Measurements from ENCODE around the gene VGLL3. TPM values are rescaled to one million over a fixed set of nuclear protein-coding genes. Genes with fewer than 3 reads are reported as not detected.

VGLL3 gene
- total and polyA plus RNA-seq, 9 donors: 7.7 to 36.3 (median 20.4) TPM

DNA sequence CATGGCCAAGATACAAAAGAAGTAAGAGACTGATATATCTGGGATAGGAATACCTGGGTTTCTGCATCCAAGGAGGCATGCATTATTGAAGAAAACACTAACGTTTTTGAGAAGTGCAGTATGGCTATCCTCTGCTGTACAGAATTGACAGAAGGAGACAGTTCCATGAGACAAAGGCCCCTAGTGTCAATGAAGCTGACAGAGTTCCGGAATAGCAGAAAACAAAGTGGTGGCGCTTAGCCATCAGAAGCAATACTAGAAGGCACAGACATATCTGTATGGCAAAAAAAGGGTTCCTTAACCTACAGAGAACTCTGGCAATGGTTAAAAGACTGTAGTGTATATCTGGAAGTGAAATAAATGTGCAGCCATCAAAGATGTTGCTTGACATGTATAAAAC is 77.8 kb downstream of the VGLL3 start:
- H3K4me1 ChIP-seq (ENCODE audit: insufficient read depth): no peaks in the 10 kb centered on the region
- TF ChIP-seq POLR2A (IDR thresholded peaks at IDR 0.05): no peak
- TF ChIP-seq, protein P1, sequence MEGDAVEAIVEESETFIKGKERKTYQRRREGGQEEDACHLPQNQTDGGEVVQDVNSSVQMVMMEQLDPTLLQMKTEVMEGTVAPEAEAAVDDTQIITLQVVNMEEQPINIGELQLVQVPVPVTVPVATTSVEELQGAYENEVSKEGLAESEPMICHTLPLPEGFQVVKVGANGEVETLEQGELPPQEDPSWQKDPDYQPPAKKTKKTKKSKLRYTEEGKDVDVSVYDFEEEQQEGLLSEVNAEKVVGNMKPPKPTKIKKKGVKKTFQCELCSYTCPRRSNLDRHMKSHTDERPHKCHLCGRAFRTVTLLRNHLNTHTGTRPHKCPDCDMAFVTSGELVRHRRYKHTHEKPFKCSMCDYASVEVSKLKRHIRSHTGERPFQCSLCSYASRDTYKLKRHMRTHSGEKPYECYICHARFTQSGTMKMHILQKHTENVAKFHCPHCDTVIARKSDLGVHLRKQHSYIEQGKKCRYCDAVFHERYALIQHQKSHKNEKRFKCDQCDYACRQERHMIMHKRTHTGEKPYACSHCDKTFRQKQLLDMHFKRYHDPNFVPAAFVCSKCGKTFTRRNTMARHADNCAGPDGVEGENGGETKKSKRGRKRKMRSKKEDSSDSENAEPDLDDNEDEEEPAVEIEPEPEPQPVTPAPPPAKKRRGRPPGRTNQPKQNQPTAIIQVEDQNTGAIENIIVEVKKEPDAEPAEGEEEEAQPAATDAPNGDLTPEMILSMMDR (IDR thresholded peaks at IDR 0.05): no peak
- no peak for TF ChIP-seq EP300 (IDR thresholded peaks at IDR 0.05)
- no peaks in the 10 kb centered on the region for H3K36me3 ChIP-seq
- H3K9me3 ChIP-seq: no peaks in the 10 kb centered on the region
- intact Hi-C loops (cut with DNase I): no loop called here
- H3K27ac ChIP-seq: no peak overlapping the region
- no peaks in the 10 kb centered on the region for H3K27me3 ChIP-seq
- WGBS, 3 donors: 82 to 90% (median 88%) methylated on average over 3 of the region's 3 CpGs
- no peak for DNase-seq
- no peak overlapping the region for H3K4me3 ChIP-seq

DNA sequence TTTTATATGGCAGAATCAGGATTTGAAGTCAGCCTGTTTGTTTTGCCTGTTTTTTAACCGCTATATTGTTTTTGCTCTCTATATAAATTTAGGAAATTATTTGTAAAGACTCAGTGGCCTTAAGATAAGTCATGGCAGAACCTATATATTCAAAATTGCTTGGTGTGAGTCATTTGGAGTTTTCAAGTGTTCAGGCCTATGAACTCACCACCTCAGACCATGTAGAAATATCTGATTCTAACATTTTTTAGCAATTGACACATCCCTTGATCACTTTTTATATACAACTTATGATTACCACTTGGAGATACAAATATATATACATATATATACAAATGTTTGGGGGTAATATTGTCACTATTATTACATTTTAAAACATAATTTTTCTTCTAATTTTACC is 95.7 kb downstream of the VGLL3 start:
- no peak overlapping the region for H3K4me3 ChIP-seq
- no peaks in the 10 kb centered on the region for H3K9me3 ChIP-seq
- H3K4me1 ChIP-seq (ENCODE audit: insufficient read depth): no peaks in the 10 kb centered on the region
- no peak for DNase-seq
- intact Hi-C loops (cut with DNase I): no loop called here
- no peak overlapping the region for H3K27ac ChIP-seq
- TF ChIP-seq, protein P1 (IDR thresholded peaks at IDR 0.05): no peak
- TF ChIP-seq EP300 (IDR thresholded peaks at IDR 0.05): no peak
- TF ChIP-seq POLR2A (IDR thresholded peaks at IDR 0.05): no peak
- H3K36me3 ChIP-seq: no peaks in the 10 kb centered on the region
- WGBS, 3 donors: 36 to 100% (median 93%) methylated on average over 1 of the region's 1 CpG
- H3K27me3 ChIP-seq: no peaks in the 10 kb centered on the region

DNA sequence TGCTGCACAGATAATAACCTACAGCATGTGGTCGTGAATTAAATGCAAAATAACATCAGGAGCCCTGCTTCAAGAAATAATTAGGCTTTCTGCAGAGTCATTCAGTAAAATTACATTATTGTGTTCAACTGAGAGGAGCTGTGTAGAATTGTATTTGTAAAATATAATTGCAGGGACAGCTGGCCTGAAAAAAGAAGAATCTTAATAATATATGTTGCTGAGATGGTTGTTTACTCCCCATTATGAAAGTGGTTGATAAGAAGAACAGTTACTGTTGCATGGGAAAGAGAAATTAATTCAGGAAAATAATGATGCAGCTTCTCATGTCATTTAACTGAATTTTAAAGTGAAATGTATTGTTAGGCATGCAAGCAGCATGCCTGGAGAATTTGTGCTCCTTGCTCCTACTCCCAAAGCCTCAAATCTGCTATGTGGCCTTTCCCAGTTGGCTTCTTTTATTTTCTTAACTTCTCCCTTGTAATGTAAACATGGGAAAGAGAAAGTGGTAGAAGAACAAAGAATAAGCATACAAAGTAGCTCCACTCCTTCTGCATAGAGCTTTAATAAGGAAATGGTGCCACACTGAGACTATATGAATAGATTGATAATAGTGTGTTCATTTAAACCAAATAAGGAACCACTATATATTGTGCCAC is 100.1 kb downstream of the VGLL3 start:
- no peak overlapping the region for H3K4me3 ChIP-seq
- no peaks in the 10 kb centered on the region for H3K36me3 ChIP-seq
- TF ChIP-seq, protein P1 (IDR thresholded peaks at IDR 0.05): no peak
- TF ChIP-seq EP300 (IDR thresholded peaks at IDR 0.05) (no peak), POLR2A (IDR thresholded peaks at IDR 0.05) (no peak)
- no peaks in the 10 kb centered on the region for H3K4me1 ChIP-seq (ENCODE audit: insufficient read depth)
- no peaks in the 10 kb centered on the region for H3K9me3 ChIP-seq
- WGBS, 3 donors: 13 to 37% (median 33%) methylated on average over 1 of the region's 1 CpG
- DNase-seq: no peak
- H3K27ac ChIP-seq: no peak overlapping the region
- H3K27me3 ChIP-seq: no peaks in the 10 kb centered on the region
- intact Hi-C loops (cut with DNase I): no loop called here

Other genes with a start within 250 kb of the VGLL3 start
- 10 to 100 TPM; 29.0 to 45.3 (median 38.8) TPM for gene CHMP2B, start 236.2 kb upstream of the VGLL3 start, total RNA-seq
- 10 to 100 TPM; 26.2 to 31.2 TPM for gene CHMP2B, start 236.2 kb upstream of the VGLL3 start, polyA plus RNA-seq